Measurements from ENCODE around the gene EIF1.

EIF1 gene

GRCh38 chr17:41738077-41738800 is 49.6 kb downstream of the EIF1 start:
- DNase-seq = peak; percentile 43 to 73 (median 51)

- no peak for DNase-seq
These were observed 50.1 kb downstream of the EIF1 start for GRCh38 chr17:41738801-41739112.

GRCh38 chr17:41739661-41740352 is 51.1 kb downstream of the EIF1 start:
- DNase-seq = no peak

GRCh38 chr17:41740506-41740905 is 51.8 kb downstream of the EIF1 start:
- DNase-seq = no peak

- DNase-seq = no peak
These were observed 53.0 kb downstream of the EIF1 start for GRCh38 chr17:41741709-41742108.

All from activated CD4-positive, CD25-positive, alpha-beta regulatory T cell (primary cell).